ENCODE measurements around the gene CITED4.
A peak's percentile ranks its signal among the peaks of the same experiment; 100 is the strongest.

Gene CITED4

DNA sequence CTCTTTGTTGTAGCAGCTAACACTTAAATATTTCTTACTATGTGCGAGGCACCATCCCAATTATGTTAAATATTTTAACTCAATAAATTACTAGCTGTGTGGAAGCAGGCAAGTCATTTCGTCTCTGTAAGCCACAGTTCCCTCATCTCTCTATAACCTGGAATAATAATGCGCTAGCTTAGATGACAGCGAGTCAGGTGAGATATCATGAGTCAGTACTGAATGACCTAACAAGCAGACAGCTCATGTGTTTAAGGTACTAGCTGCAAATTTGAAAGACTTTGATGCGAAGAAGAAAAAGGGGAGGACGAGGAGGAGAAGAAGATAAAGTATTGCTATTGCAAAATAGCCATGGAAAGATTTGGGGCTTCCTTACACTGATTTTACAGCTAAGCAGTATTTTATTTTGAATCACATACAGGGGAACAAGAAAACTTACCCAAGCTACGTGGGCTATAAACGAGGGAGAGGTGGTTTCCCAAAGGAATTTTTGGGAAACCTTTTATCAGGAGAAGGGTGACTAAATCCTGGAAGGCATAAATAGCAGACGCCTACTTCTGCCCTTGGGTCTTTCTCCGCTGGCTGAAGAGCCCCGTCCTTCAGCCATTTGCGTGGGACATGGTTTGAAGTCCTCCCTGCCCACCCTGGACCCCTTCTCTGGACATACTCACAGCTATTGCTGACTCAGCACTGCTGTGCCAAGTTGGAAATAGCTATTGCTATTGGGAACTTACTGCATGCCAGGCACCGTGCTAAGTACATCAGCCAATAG lies 8.9 kb downstream of the CITED4 start:
- H3K27me3 ChIP-seq (ENCODE audit: insufficient read depth, low read length): no peaks in the 10 kb centered on the region
- H3K36me3 ChIP-seq (ENCODE audit: insufficient read depth, low read length): no peaks in the 10 kb centered on the region
- peaks cover 4% of the 10 kb centered on the region for H3K4me1 ChIP-seq (ENCODE audit: control insufficient read depth, insufficient read depth, low read length, unreplicated experiment)
- H3K4me3 ChIP-seq (ENCODE audit: low read depth, low read length): no peak overlapping the region
- no peak overlapping the region for H3K27ac ChIP-seq (ENCODE audit: low read depth, low read length)
- no peaks in the 10 kb centered on the region for H3K79me2 ChIP-seq (ENCODE audit: control insufficient read depth, insufficient read depth, low read length, unreplicated experiment)
- H2AFZ ChIP-seq (ENCODE audit: low read length, unreplicated experiment): no peak overlapping the region

DNA sequence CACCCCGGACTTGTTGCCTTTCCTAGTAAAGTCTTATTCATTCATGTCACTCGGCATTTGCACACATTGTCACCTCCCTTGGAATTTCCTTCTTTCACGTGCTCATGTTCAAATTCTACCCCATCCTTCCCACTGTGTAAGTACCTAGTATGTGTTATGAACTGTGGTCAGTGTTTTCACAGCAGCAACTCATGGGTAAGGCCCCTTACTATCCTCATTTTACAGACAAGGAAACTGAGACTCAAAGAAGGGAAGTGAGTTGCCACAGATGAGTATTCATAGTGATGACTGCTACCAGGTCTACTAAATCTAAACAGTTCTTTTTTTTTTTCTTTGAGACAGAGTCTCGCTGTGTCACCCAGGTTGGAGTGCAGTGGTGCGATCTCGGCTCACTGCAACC lies 10.5 kb downstream of the CITED4 start:
- Histone ChIP-seq H3K27ac (ENCODE audit: low read depth, low read length) (no peak overlapping the region), H3K79me2 (ENCODE audit: control insufficient read depth, insufficient read depth, low read length, unreplicated experiment) (no peaks in the 10 kb centered on the region), H3K36me3 (ENCODE audit: insufficient read depth, low read length) (no peaks in the 10 kb centered on the region), H3K27me3 (ENCODE audit: insufficient read depth, low read length) (no peaks in the 10 kb centered on the region), H3K4me1 (ENCODE audit: control insufficient read depth, insufficient read depth, low read length, unreplicated experiment) (peaks cover 4% of the 10 kb centered on the region), H2AFZ (ENCODE audit: low read length, unreplicated experiment) (no peak overlapping the region), H3K4me3 (ENCODE audit: low read depth, low read length) (no peak overlapping the region)

DNA sequence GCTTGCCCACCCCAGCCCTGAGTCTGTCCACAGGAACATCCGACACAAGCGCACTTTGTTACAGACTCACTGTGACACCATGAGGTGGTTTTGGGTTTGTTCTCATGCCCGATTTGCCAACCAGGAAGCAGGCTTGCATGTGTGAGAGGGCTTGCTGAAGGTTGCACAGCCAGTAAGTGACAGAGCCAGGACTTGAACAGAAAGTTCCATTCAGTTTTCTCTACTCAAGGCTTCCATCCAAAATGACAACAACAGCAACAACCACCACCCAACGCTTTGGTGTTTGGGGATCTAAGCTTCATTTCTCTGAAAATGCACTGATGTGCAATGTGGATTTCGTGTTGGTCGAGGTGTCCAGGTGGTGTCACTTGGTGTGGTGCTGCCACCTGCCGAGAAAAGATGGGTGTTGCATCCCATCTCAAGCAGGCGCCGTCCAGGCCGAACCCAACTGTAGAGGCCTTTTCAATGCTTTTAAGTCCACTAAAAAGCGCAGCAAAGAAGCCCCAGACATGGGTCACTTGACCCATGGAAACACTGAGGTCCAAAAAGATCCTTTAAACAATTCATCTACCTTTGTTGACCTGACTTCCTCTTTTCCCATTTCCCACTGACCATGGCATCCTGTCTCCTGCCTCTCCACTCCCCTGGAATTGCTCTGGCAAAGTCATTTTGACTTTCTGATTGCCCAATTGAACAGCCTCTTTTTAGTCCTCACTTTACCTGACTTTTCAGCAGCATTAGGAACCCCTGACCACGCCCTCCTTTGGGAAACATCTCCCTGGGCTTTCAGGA lies 12.2 kb downstream of the CITED4 start:
- H3K79me2 ChIP-seq (ENCODE audit: control insufficient read depth, insufficient read depth, low read length, unreplicated experiment): no peaks in the 10 kb centered on the region
- no peaks in the 10 kb centered on the region for H3K36me3 ChIP-seq (ENCODE audit: insufficient read depth, low read length)
- H3K27ac ChIP-seq (ENCODE audit: low read depth, low read length): no peak overlapping the region
- no peaks in the 10 kb centered on the region for H3K27me3 ChIP-seq (ENCODE audit: insufficient read depth, low read length)
- peak overlapping the region; percentile 23 for H2AFZ ChIP-seq (ENCODE audit: low read length, unreplicated experiment)
- H3K4me3 ChIP-seq (ENCODE audit: low read depth, low read length): no peak overlapping the region
- H3K4me1 ChIP-seq (ENCODE audit: control insufficient read depth, insufficient read depth, low read length, unreplicated experiment): peaks cover 4% of the 10 kb centered on the region

DNA sequence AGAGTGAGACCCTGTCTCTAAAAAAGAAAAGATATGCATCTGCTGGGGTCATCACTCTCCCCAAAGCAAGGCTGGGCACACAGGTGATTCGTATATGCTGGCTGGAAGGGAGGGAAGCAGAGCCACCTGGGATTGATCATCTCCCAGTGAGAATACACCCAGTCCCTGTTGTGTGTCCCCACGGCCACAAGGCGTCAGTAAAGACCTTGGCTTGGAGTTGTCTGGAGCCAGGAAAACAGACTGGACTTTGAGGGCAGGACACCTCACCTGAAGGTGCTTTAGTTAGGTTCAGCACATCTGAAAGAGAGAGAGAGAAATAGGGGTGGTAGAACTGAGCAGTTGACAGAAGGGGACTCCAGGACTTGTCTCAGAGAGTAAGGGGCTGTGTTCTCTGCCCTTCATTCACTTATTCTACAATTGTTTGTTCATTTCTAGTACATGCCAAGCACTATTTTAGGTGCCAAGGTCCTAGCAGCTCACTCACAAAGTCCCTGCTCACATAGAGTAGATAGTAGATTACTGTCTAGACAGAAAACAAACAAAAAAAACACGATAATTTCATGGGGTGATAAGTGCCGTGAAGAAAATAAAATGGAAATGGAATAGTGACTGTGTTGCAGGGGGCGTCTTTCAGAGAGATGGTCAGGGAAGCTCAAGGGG lies 13.5 kb downstream of the CITED4 start:
- H3K4me1 ChIP-seq (ENCODE audit: control insufficient read depth, insufficient read depth, low read length, unreplicated experiment): peaks cover 4% of the 10 kb centered on the region

DNA sequence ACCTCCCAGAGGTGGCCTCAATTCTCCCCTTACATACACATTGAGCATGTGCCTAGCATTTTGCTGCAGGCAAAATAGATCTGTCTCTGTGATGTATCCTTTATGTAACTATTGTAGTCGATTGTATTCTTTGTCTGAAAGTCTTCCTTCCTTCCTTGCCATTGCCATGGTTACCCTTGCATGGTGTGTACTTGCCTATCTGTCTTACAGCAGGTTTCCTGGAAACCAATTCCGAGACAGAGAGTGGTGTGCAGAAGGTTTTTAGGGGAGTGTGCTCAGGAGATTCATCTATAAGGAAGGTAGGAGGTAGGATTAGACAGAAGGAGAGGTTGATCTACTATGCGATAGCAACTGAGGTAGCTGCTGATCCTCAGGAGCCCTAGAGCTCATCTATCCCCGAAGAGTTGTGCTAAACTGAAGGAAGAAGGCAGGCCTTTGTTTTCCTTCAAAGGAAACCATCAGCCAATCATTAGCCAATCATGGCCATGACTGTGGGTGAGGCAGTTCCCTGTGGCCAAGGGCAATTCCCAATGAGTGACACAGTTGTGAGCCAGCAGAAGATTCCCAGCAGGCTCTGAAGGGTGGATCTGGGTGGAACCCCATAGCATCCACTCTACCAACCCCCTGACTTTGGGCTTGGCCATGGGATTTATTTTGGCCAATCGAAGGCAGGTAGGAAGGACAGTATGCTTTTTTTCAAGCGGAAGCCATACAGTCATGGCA lies 15.0 kb downstream of the CITED4 start:
- no peak overlapping the region for H3K4me3 ChIP-seq (ENCODE audit: low read depth, low read length)
- H3K36me3 ChIP-seq (ENCODE audit: insufficient read depth, low read length): no peaks in the 10 kb centered on the region
- no peaks in the 10 kb centered on the region for H3K27me3 ChIP-seq (ENCODE audit: insufficient read depth, low read length)
- H3K79me2 ChIP-seq (ENCODE audit: control insufficient read depth, insufficient read depth, low read length, unreplicated experiment): no peaks in the 10 kb centered on the region
- no peak overlapping the region for H2AFZ ChIP-seq (ENCODE audit: low read length, unreplicated experiment)
- no peak overlapping the region for H3K27ac ChIP-seq (ENCODE audit: low read depth, low read length)
- H3K4me1 ChIP-seq (ENCODE audit: control insufficient read depth, insufficient read depth, low read length, unreplicated experiment): peaks cover 4% of the 10 kb centered on the region

More for the DNA sequence above, 13.5 kb downstream of the CITED4 start:
- Histone ChIP-seq H3K4me3 (ENCODE audit: low read depth, low read length) (no peak overlapping the region), H3K79me2 (ENCODE audit: control insufficient read depth, insufficient read depth, low read length, unreplicated experiment) (no peaks in the 10 kb centered on the region), H3K27me3 (ENCODE audit: insufficient read depth, low read length) (no peaks in the 10 kb centered on the region), H3K27ac (ENCODE audit: low read depth, low read length) (no peak overlapping the region), H2AFZ (ENCODE audit: low read length, unreplicated experiment) (no peak overlapping the region), H3K36me3 (ENCODE audit: insufficient read depth, low read length) (no peaks in the 10 kb centered on the region)

DNA sequence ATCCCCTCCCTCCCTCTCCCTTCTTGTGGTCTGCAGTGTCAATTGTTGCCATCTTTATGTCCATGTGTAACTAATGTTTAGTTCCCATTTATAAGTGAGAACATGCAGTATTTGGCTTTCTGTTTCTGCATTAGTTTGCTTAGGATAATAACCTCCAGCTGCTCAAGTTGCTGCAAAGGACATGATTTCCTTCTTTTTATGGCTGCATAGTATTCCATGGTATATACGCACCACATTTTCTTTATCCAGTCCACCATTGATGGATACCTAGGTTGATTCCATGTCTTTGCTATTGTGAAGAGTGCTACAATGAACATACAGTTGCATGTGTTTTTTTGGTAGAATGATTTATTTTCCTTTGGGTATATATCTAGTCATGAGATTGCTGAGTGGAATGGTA lies 16.3 kb downstream of the CITED4 start:
- H3K4me1 ChIP-seq (ENCODE audit: control insufficient read depth, insufficient read depth, low read length, unreplicated experiment): peaks cover 4% of the 10 kb centered on the region
- H3K4me3 ChIP-seq (ENCODE audit: low read depth, low read length): no peak overlapping the region

DNA sequence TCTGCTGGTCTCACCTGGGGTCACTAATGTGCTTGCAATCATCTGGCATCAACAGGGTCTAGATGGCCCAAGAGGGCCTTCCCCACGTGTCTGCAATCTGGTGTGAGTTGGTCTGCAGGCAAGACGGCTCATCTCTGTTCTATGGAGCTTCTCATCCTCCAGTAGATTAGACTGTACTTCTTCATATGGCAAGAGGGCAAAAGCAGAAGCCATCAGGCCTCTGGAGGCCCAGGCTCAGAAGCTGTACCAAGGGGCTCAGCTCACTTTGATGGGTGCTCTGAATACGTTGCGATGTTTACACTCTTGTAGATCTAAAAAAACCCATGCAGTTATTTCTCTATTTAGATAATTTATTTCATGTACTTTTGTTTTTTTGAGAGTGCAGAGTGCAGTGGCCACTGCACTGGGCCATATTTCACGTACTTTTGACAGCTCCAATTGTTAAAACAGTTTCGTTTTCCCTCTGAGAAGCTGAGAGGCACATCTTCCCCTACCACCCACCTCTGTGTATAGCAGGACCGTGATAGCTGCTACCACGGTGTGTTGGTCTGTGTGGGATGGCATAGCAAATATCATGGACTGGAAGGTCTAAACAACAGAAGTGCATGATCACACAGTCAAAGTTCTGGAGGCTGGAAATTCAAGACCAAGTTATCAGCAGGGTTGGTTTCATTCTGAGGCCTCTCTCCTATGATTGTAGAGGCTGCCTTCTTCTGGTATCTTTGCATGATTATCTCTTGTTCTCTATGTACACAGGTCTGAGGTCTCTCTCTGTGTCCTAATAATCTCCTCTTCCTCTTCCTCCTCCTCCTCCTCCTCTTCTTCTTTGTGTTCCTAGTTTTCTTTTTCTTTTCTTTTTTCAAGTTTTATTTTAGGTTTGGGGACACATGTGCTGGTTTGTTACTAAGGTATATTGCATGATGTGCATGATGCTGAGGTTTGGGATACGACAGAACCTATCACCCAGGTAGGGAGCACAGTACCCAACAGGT lies 17.0 kb downstream of the CITED4 start:
- peak overlapping the region; percentile 5 for H2AFZ ChIP-seq (ENCODE audit: low read length, unreplicated experiment)
- no peaks in the 10 kb centered on the region for H3K79me2 ChIP-seq (ENCODE audit: control insufficient read depth, insufficient read depth, low read length, unreplicated experiment)
- no peak overlapping the region for H3K4me3 ChIP-seq (ENCODE audit: low read depth, low read length)
- H3K36me3 ChIP-seq (ENCODE audit: insufficient read depth, low read length): no peaks in the 10 kb centered on the region
- no peaks in the 10 kb centered on the region for H3K27me3 ChIP-seq (ENCODE audit: insufficient read depth, low read length)
- peaks cover 4% of the 10 kb centered on the region for H3K4me1 ChIP-seq (ENCODE audit: control insufficient read depth, insufficient read depth, low read length, unreplicated experiment)
- no peak overlapping the region for H3K27ac ChIP-seq (ENCODE audit: low read depth, low read length)

More for the DNA sequence above, 16.3 kb downstream of the CITED4 start:
- Histone ChIP-seq H3K27ac (ENCODE audit: low read depth, low read length) (no peak overlapping the region), H2AFZ (ENCODE audit: low read length, unreplicated experiment) (no peak overlapping the region), H3K27me3 (ENCODE audit: insufficient read depth, low read length) (no peaks in the 10 kb centered on the region), H3K36me3 (ENCODE audit: insufficient read depth, low read length) (no peaks in the 10 kb centered on the region), H3K79me2 (ENCODE audit: control insufficient read depth, insufficient read depth, low read length, unreplicated experiment) (no peaks in the 10 kb centered on the region)

DNA sequence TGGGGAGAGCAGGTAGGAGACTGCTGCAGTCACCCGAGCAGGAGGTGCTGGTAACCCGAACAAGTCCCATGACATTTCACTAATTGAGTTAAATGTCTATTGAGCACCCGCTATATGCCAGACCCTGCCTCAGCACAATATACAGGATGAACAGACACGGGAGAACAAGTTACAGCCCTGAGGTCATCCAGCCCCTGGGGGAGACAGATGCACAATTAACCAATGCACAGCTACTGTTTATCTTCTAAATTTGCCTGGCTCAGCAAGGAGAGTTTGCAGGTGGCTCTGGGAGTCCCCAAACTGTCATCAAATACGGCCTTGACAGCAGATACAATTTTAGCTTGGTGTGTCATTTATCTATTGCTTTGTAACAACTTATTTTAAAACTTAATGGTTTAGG lies 18.1 kb downstream of the CITED4 start:
- H3K27ac ChIP-seq (ENCODE audit: low read depth, low read length): no peak overlapping the region
- H3K27me3 ChIP-seq (ENCODE audit: insufficient read depth, low read length): no peaks in the 10 kb centered on the region
- no peak overlapping the region for H3K4me3 ChIP-seq (ENCODE audit: low read depth, low read length)
- H3K79me2 ChIP-seq (ENCODE audit: control insufficient read depth, insufficient read depth, low read length, unreplicated experiment): no peaks in the 10 kb centered on the region
- no peak overlapping the region for H2AFZ ChIP-seq (ENCODE audit: low read length, unreplicated experiment)
- H3K4me1 ChIP-seq (ENCODE audit: control insufficient read depth, insufficient read depth, low read length, unreplicated experiment): no peaks in the 10 kb centered on the region
- H3K36me3 ChIP-seq (ENCODE audit: insufficient read depth, low read length): no peaks in the 10 kb centered on the region

DNA sequence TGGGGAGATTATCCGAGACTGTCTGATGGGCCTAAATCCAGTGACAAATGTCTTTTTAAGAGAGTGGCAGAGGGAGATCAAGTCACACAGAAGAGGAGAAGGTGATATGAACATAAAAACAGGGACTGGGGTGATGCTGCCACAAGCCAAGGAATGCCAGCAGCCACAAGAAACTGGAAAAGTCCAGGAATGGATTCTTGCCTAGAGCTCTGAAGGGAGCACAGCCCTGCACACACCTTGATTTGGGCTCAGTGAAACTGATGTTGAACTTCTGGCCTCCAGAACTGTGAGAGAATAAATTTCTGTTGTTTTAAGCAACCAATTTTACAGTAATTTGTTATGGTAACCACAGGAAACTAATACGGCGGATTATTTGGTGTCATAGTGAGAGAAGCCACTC lies 19.5 kb downstream of the CITED4 start:
- Histone ChIP-seq H3K4me1 (ENCODE audit: control insufficient read depth, insufficient read depth, low read length, unreplicated experiment) (no peaks in the 10 kb centered on the region), H2AFZ (ENCODE audit: low read length, unreplicated experiment) (no peak overlapping the region), H3K27ac (ENCODE audit: low read depth, low read length) (no peak overlapping the region)

More for the DNA sequence above, 19.5 kb downstream of the CITED4 start:
- Histone ChIP-seq H3K27me3 (ENCODE audit: insufficient read depth, low read length) (no peaks in the 10 kb centered on the region), H3K79me2 (ENCODE audit: control insufficient read depth, insufficient read depth, low read length, unreplicated experiment) (no peaks in the 10 kb centered on the region), H3K4me3 (ENCODE audit: low read depth, low read length) (no peak overlapping the region), H3K36me3 (ENCODE audit: insufficient read depth, low read length) (no peaks in the 10 kb centered on the region)
